GM23338 (cell line): ENCODE data around the gene MGAT4B. TPM values are rescaled to one million over a fixed set of nuclear protein-coding genes. Genes with fewer than 3 reads are reported as not detected.

Experiments used
- ATAC-seq: fragments of 200-7000 bp; cut with Tn5 transposase; 3 replicates; pipeline ENCODE4 v1.9.1; 2020
- DNase-seq: peaks from one replicate; pipeline ENCODE4 v3.0.0-alpha.2; 2015; ENCODE audit warnings: low spot score
- H2AFZ ChIP-seq: fragments of 200-600 bp; sonication (generic); 2 replicates; pipeline ENCODE4 v1.8.0; 2016; ENCODE audit warnings: antibody characterized with exemption, mild to moderate bottlenecking, moderate library complexity
- H3F3A ChIP-seq: fragments of 200-600 bp; sonication (generic); replicated peaks from 2 replicates; pipeline ENCODE4 v1.8.0; 2017; ENCODE audit warnings: antibody characterized with exemption, mixed run types, low read depth
- H3K27ac ChIP-seq: fragments of 200-600 bp; sonication (generic); 2 replicates; pipeline ENCODE4 v1.6.1; 2016; ENCODE audit warnings: low read depth
- H3K27me3 ChIP-seq: fragments of 200-600 bp; sonication (generic); 2 replicates; pipeline ENCODE4 v1.8.0; 2016; ENCODE audit warnings: mild to moderate bottlenecking, mixed run types, moderate library complexity; ENCODE audit not compliant: insufficient read depth
- H3K36me3 ChIP-seq: fragments of 200-600 bp; sonication (generic); 2 replicates; pipeline ENCODE4 v1.8.0; 2016; ENCODE audit warnings: mild to moderate bottlenecking; ENCODE audit not compliant: insufficient read depth
- H3K4me1 ChIP-seq: fragments of 200-600 bp; sonication (generic); 2 replicates; pipeline ENCODE4 v1.8.0; 2016; ENCODE audit warnings: mild to moderate bottlenecking, moderate library complexity; ENCODE audit not compliant: insufficient read depth
- H3K4me2 ChIP-seq: fragments of 200-600 bp; sonication (generic); 2 replicates; pipeline ENCODE4 v1.7.1; 2017; ENCODE audit warnings: mixed run types
- H3K4me3 ChIP-seq: fragments of 200-600 bp; sonication (generic); 2 replicates; pipeline ENCODE4 v1.6.1; 2016; ENCODE audit warnings: mixed run types
- H3K79me2 ChIP-seq: fragments of 200-600 bp; sonication (generic); replicated peaks from 2 replicates; pipeline ENCODE4 v1.8.0; 2017; ENCODE audit warnings: mild to moderate bottlenecking; ENCODE audit not compliant: insufficient read depth
- H3K9me2 ChIP-seq: fragments of 200-600 bp; sonication (generic); 2 replicates; pipeline ENCODE4 v1.8.0; 2017; ENCODE audit not compliant: insufficient read depth
- H4K20me1 ChIP-seq: fragments of 200-600 bp; sonication (generic); replicated peaks from 2 replicates; pipeline ENCODE4 v1.8.0; 2017; ENCODE audit warnings: mild to moderate bottlenecking; ENCODE audit not compliant: insufficient read depth
- H3K27ac Mint-ChIP-seq: 2 replicates; pipeline ENCODE4 v1.8.0; 2020; ENCODE audit warnings: inconsistent platforms, mild to moderate bottlenecking, moderate library complexity, mixed read lengths
- H3K27me3 Mint-ChIP-seq: 3 replicates; pipeline ENCODE4 v1.8.0; 2022; ENCODE audit warnings: low read depth, mild to moderate bottlenecking, moderate library complexity, mixed read lengths, inconsistent platforms; ENCODE audit not compliant: insufficient read depth, poor library complexity
- H3K36me3 Mint-ChIP-seq: 3 replicates; pipeline ENCODE4 v1.8.0; 2021; ENCODE audit warnings: low read depth, mild to moderate bottlenecking, inconsistent platforms, moderate library complexity, mixed read lengths
- H3K4me1 Mint-ChIP-seq: 3 replicates; pipeline ENCODE4 v1.8.0; 2020; ENCODE audit warnings: mild to moderate bottlenecking, inconsistent platforms, mixed read lengths
- H3K4me3 Mint-ChIP-seq: 3 replicates; pipeline ENCODE4 v1.8.0; 2021; ENCODE audit warnings: moderate library complexity, mild to moderate bottlenecking, inconsistent platforms, mixed read lengths
- H3K9me3 Mint-ChIP-seq: 3 replicates; pipeline ENCODE4 v1.8.0; 2020; ENCODE audit warnings: moderate library complexity, mild to moderate bottlenecking, inconsistent platforms, mixed read lengths
- CREB1 ChIP-seq: fragments of 250-450 bp; sonication (Bioruptor Pico); IDR thresholded peaks from 2 replicates; pipeline ENCODE4 v1.5.0; 2020; ENCODE audit warnings: low read depth, mild to moderate bottlenecking, moderate library complexity
- EZH2 ChIP-seq: fragments of 200-600 bp; sonication (generic); IDR thresholded peaks from one replicate; pipeline ENCODE4 v1.8.0; 2017; ENCODE audit warnings: antibody characterized with exemption, mild to moderate bottlenecking, low read depth; ENCODE audit not compliant: unreplicated experiment
- EZH2phosphoT487 ChIP-seq: fragments of 200-600 bp; sonication (generic); IDR thresholded peaks from one replicate; pipeline ENCODE4 v1.8.1; 2018; ENCODE audit warnings: antibody characterized with exemption; ENCODE audit not compliant: unreplicated experiment
- JUNB ChIP-seq: IDR thresholded peaks from one replicate; pipeline ENCODE4 v1.6.1; 2016; ENCODE audit warnings: antibody characterized with exemption; ENCODE audit not compliant: unreplicated experiment
- POLR2AphosphoS5 ChIP-seq: IDR thresholded peaks from 2 replicates; pipeline ENCODE4 v1.6.1; 2016; ENCODE audit warnings: antibody characterized with exemption, low read depth
- STAT1 ChIP-seq: IDR thresholded peaks from one replicate; pipeline ENCODE4 v1.6.1; 2016; ENCODE audit warnings: antibody characterized with exemption; ENCODE audit not compliant: unreplicated experiment
- ZNF114 ChIP-seq: fragments of 250-450 bp; sonication (Bioruptor Pico); IDR thresholded peaks from 2 replicates; pipeline ENCODE4 v1.5.0; 2020; ENCODE audit warnings: mild to moderate bottlenecking, moderate library complexity
- ZNF331 ChIP-seq: fragments of 250-450 bp; sonication (Bioruptor Pico); IDR thresholded peaks from 2 replicates; pipeline ENCODE4 v1.5.0; 2020; ENCODE audit warnings: low read depth, mild to moderate bottlenecking, moderate library complexity
- polyA plus RNA-seq: library from polyadenylated mRNA; unstranded; fragments of >200 nt; fragmentation: Nextera tagmentation; extraction: Ambion mirVana; gene quantifications from 2 replicates; pipeline ENCODE4 v1.2.1, GENCODE V29; 2016
- total RNA-seq: library from RNA; depleted of rRNA; stranded (reverse); fragments of >200 nt; shearing (Covaris generic); gene quantifications from 2 replicates; pipeline ENCODE4 v1.2.3, GENCODE V29; 2014
- TF ChIP-seq, protein P1 (sequence below): IDR thresholded peaks from one replicate; pipeline ENCODE4 v1.6.1; 2018; ENCODE audit warnings: antibody characterized with exemption; ENCODE audit not compliant: unreplicated experiment
- TF ChIP-seq, protein P2 (sequence below): IDR thresholded peaks from 2 replicates; pipeline ENCODE4 v1.6.1; 2016; ENCODE audit warnings: antibody characterized with exemption
- TF ChIP-seq, protein P3 (sequence below): fragments of 250-450 bp; sonication (Bioruptor Pico); IDR thresholded peaks from 2 replicates; pipeline ENCODE4 v1.5.0; 2020; ENCODE audit warnings: mild to moderate bottlenecking, moderate library complexity

Gene MGAT4B
- total and polyA plus RNA-seq, 2 experiments from 2014 or later: 32.3 to 101 TPM

DNA sequence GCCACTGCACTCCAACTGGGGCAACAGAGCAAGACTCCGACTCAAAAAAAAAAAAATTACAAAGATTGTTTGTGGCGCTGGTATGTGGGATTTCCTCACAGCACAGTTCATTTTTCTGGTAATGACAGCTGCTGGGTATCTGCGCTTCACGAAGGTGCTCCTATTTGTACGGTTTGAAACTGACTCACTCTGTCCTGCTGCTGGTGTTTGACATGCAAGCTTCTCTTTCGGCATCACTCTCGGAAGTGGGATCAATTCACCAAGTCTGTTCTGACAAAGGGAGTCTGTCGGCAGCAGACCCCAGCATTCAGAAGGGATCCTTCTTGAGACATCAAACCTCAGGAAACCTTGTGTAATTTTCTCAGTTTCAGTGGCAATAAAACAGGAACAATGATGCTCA lies 47.7 kb downstream of the MGAT4B start (continued):
- TF ChIP-seq, protein P1, sequence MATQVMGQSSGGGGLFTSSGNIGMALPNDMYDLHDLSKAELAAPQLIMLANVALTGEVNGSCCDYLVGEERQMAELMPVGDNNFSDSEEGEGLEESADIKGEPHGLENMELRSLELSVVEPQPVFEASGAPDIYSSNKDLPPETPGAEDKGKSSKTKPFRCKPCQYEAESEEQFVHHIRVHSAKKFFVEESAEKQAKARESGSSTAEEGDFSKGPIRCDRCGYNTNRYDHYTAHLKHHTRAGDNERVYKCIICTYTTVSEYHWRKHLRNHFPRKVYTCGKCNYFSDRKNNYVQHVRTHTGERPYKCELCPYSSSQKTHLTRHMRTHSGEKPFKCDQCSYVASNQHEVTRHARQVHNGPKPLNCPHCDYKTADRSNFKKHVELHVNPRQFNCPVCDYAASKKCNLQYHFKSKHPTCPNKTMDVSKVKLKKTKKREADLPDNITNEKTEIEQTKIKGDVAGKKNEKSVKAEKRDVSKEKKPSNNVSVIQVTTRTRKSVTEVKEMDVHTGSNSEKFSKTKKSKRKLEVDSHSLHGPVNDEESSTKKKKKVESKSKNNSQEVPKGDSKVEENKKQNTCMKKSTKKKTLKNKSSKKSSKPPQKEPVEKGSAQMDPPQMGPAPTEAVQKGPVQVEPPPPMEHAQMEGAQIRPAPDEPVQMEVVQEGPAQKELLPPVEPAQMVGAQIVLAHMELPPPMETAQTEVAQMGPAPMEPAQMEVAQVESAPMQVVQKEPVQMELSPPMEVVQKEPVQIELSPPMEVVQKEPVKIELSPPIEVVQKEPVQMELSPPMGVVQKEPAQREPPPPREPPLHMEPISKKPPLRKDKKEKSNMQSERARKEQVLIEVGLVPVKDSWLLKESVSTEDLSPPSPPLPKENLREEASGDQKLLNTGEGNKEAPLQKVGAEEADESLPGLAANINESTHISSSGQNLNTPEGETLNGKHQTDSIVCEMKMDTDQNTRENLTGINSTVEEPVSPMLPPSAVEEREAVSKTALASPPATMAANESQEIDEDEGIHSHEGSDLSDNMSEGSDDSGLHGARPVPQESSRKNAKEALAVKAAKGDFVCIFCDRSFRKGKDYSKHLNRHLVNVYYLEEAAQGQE: no peak
- TF ChIP-seq, protein P2, sequence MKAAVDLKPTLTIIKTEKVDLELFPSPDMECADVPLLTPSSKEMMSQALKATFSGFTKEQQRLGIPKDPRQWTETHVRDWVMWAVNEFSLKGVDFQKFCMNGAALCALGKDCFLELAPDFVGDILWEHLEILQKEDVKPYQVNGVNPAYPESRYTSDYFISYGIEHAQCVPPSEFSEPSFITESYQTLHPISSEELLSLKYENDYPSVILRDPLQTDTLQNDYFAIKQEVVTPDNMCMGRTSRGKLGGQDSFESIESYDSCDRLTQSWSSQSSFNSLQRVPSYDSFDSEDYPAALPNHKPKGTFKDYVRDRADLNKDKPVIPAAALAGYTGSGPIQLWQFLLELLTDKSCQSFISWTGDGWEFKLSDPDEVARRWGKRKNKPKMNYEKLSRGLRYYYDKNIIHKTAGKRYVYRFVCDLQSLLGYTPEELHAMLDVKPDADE: no peak
- no peak for TF ChIP-seq ZNF331 (CRISPR knock-in tag)
- no peak for TF ChIP-seq ZNF114 (CRISPR knock-in tag)

DNA sequence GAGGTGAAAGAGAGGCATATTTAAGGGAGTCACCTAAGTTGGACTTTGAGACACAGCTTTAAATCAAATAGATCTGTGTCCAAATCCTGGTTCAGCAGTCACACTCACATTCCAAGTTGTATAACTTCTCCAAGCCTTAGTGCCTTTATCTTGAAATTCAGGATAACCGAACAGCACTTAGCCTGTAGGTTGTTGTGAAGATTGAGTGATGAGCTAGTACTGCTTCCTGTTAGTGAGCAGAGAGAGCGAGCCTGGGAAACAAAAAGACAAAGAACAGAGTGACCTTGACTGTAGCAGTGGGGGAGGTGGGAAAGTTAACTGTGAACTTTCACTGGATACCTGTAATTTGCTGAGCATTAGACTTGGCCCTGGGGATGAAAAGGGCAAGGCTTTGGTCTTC lies 51.6 kb downstream of the MGAT4B start:
- H3K27me3 Mint-ChIP-seq: peaks cover 4% of the 10 kb centered on the region
- Histone ChIP-seq H3K4me2 (peak overlapping the region; percentile 15; the same call in 1 of the 2 replicates), H3K4me3 (no peak overlapping the region), H3K4me1 (peaks cover 19% of the 10 kb centered on the region), H2AFZ (no peak overlapping the region), H3K9me2 (no peaks in the 10 kb centered on the region), H3F3A (0 out of 2 replicates have a peak, but pooled peaks cover 10% of the 10 kb centered on the region), H3K79me2 (peaks cover 98% of the 10 kb centered on the region), H3K36me3 (no peaks in the 10 kb centered on the region), H3K27ac (peak overlapping the region; percentile 73), H3K27me3 (no peaks in the 10 kb centered on the region), H4K20me1 (peaks cover 50% of the 10 kb centered on the region)
- H3K36me3 Mint-ChIP-seq: peaks cover 4% of the 10 kb centered on the region
- peak overlapping the region; percentile 25; the same call in 1 of the 2 replicates for H3K27ac Mint-ChIP-seq
- peak overlapping the region; percentile 1; the same call in 1 of the 3 replicates for H3K4me3 Mint-ChIP-seq
- DNase-seq (peak; percentile 68), ATAC-seq (peak; percentile 84)
- H3K4me1 Mint-ChIP-seq: peaks cover 35% of the 10 kb centered on the region
- no peaks in the 10 kb centered on the region; the same call in 2 of the 3 replicates for H3K9me3 Mint-ChIP-seq
- TF ChIP-seq, protein P2: no peak
- TF ChIP-seq ZNF114 (CRISPR knock-in tag): no peak
- no peak for TF ChIP-seq ZNF331 (CRISPR knock-in tag)
- no peak for TF ChIP-seq CREB1 (CRISPR knock-in tag)
- TF ChIP-seq, protein P3, sequence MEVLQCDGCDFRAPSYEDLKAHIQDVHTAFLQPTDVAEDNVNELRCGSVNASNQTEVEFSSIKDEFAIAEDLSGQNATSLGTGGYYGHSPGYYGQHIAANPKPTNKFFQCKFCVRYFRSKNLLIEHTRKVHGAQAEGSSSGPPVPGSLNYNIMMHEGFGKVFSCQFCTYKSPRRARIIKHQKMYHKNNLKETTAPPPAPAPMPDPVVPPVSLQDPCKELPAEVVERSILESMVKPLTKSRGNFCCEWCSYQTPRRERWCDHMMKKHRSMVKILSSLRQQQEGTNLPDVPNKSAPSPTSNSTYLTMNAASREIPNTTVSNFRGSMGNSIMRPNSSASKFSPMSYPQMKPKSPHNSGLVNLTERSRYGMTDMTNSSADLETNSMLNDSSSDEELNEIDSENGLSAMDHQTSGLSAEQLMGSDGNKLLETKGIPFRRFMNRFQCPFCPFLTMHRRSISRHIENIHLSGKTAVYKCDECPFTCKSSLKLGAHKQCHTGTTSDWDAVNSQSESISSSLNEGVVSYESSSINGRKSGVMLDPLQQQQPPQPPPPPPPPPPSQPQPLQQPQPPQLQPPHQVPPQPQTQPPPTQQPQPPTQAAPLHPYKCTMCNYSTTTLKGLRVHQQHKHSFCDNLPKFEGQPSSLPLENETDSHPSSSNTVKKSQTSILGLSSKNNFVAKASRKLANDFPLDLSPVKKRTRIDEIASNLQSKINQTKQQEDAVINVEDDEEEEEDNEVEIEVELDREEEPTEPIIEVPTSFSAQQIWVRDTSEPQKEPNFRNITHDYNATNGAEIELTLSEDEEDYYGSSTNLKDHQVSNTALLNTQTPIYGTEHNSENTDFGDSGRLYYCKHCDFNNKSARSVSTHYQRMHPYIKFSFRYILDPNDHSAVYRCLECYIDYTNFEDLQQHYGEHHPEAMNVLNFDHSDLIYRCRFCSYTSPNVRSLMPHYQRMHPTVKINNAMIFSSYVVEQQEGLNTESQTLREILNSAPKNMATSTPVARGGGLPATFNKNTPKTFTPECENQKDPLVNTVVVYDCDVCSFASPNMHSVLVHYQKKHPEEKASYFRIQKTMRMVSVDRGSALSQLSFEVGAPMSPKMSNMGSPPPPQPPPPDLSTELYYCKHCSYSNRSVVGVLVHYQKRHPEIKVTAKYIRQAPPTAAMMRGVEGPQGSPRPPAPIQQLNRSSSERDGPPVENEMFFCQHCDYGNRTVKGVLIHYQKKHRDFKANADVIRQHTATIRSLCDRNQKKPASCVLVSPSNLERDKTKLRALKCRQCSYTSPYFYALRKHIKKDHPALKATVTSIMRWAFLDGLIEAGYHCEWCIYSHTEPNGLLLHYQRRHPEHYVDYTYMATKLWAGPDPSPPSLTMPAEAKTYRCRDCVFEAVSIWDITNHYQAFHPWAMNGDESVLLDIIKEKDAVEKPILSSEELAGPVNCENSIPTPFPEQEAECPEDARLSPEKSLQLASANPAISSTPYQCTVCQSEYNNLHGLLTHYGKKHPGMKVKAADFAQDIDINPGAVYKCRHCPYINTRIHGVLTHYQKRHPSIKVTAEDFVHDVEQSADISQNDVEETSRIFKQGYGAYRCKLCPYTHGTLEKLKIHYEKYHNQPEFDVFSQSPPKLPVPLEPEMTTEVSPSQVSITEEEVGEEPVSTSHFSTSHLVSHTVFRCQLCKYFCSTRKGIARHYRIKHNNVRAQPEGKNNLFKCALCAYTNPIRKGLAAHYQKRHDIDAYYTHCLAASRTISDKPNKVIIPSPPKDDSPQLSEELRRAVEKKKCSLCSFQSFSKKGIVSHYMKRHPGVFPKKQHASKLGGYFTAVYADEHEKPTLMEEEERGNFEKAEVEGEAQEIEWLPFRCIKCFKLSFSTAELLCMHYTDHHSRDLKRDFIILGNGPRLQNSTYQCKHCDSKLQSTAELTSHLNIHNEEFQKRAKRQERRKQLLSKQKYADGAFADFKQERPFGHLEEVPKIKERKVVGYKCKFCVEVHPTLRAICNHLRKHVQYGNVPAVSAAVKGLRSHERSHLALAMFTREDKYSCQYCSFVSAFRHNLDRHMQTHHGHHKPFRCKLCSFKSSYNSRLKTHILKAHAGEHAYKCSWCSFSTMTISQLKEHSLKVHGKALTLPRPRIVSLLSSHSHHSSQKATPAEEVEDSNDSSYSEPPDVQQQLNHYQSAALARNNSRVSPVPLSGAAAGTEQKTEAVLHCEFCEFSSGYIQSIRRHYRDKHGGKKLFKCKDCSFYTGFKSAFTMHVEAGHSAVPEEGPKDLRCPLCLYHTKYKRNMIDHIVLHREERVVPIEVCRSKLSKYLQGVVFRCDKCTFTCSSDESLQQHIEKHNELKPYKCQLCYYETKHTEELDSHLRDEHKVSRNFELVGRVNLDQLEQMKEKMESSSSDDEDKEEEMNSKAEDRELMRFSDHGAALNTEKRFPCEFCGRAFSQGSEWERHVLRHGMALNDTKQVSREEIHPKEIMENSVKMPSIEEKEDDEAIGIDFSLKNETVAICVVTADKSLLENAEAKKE (CRISPR knock-in tag): no peak
- no peak for TF ChIP-seq STAT1
- no peak for TF ChIP-seq JUNB
- no peak for TF ChIP-seq EZH2phosphoT487
- no peak for TF ChIP-seq POLR2AphosphoS5
- no peak for TF ChIP-seq EZH2
